MM.1S (cell line): ENCODE data around the gene LYRM4.

Experiments used
- CTCF ChIP-seq: fragments of 300-600 bp; sonication (generic); IDR thresholded peaks from 2 replicates; pipeline ENCODE4 v1.5.1; 2016; ENCODE audit warnings: antibody characterized with exemption, low read length, mixed read lengths
- EZH2 ChIP-seq: fragments of 300-600 bp; sonication (generic); optimal IDR thresholded peaks from 2 replicates; pipeline ENCODE3; 2017; ENCODE audit warnings: low read depth, mild to moderate bottlenecking, antibody characterized with exemption, low read length, mixed read lengths
- EZH2phosphoT487 ChIP-seq: fragments of 300-600 bp; sonication (generic); IDR thresholded peaks from 2 replicates; pipeline ENCODE4 v1.6.1; 2018; ENCODE audit warnings: antibody characterized with exemption, low read length

DNA sequence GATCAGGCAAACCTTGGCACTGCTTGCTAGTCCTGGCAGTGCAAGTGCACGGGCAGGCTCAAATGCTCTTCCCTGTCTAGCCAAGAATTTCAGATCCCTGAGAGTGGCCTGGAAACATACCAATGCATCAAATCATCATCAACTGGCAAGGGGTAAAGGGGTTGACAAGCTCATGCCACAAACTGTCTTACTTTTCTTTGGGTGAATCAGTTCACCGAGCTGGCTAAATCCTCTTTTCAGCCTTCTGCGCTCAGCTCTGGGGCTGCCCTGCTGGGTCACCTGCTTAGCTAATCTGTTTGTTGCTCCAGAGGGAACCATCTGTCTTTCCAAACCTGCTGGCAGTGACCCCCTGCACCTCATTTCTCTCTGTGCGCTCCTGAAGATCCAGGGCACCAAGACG lies 59.5 kb downstream of the LYRM4 start:
- TF ChIP-seq CTCF (no peak), EZH2 (no peak), EZH2phosphoT487 (no peak)
